H9 (cell line): ENCODE measurements around the gene UPF2. TPM values are rescaled to one million over a fixed set of nuclear protein-coding genes. Genes with fewer than 3 reads are reported as not detected.

Source experiments
- DNase-seq: peaks from one replicate; pipeline ENCODE4 v3.0.0-alpha.2; 2017
- H2AFZ ChIP-seq: one replicate; pipeline ENCODE4 v1.6.1; 2013; ENCODE audit warnings: mild to moderate bottlenecking, low read length, control low read depth, moderate library complexity
- H2AK5ac ChIP-seq: 2 replicates; pipeline ENCODE4 v1.6.1; 2013; ENCODE audit warnings: low read length, control low read depth, mixed read lengths; ENCODE audit not compliant: insufficient read length
- H2BK120ac ChIP-seq: one replicate; pipeline ENCODE4 v1.6.1; 2013; ENCODE audit warnings: low read depth, mild to moderate bottlenecking, low read length, control low read depth, inconsistent platforms; ENCODE audit not compliant: poor library complexity, severe bottlenecking
- H2BK12ac ChIP-seq: 2 replicates; pipeline ENCODE4 v1.6.1; 2013; ENCODE audit warnings: low read length, control low read depth, mixed read lengths, low read depth; ENCODE audit not compliant: insufficient read length
- H2BK15ac ChIP-seq: 2 replicates; pipeline ENCODE4 v1.6.1; 2013; ENCODE audit warnings: low read depth, low read length, control low read depth
- H2BK20ac ChIP-seq: one replicate; pipeline ENCODE4 v1.6.1; 2013; ENCODE audit warnings: low read depth, mild to moderate bottlenecking, low read length, control low read depth, inconsistent platforms; ENCODE audit not compliant: poor library complexity, severe bottlenecking
- H2BK5ac ChIP-seq: 2 replicates; pipeline ENCODE4 v1.6.1; 2013; ENCODE audit warnings: low read length, control low read depth, mixed read lengths; ENCODE audit not compliant: insufficient read length
- H3K14ac ChIP-seq: 2 replicates; pipeline ENCODE4 v1.6.1; 2013; ENCODE audit warnings: low read length, control low read depth; ENCODE audit not compliant: insufficient read depth
- H3K18ac ChIP-seq: 2 replicates; pipeline ENCODE4 v1.6.1; 2013; ENCODE audit warnings: low read depth, mild to moderate bottlenecking, mixed read lengths, low read length, control low read depth; ENCODE audit not compliant: insufficient read length
- H3K23ac ChIP-seq: 2 replicates; pipeline ENCODE4 v1.6.1; 2013; ENCODE audit warnings: low read length, control low read depth, mixed read lengths, low read depth; ENCODE audit not compliant: insufficient read length
- H3K23me2 ChIP-seq: 2 replicates; pipeline ENCODE4 v1.6.1; 2013; ENCODE audit warnings: low read depth, mild to moderate bottlenecking, mixed read lengths, low read length, control low read depth; ENCODE audit not compliant: insufficient read length, poor library complexity, severe bottlenecking
- H3K27ac ChIP-seq: 2 replicates; pipeline ENCODE4 v1.5.1; 2013; ENCODE audit warnings: low read length, control low read depth, mixed read lengths, low read depth; ENCODE audit not compliant: insufficient read length
- H3K27me3 ChIP-seq: 2 replicates; pipeline ENCODE4 v1.6.1; 2013; ENCODE audit warnings: low read length, control low read depth, inconsistent platforms; ENCODE audit not compliant: insufficient read depth
- H3K4ac ChIP-seq: 2 replicates; pipeline ENCODE4 v1.6.1; 2013; ENCODE audit warnings: low read depth, mild to moderate bottlenecking, control low read depth, inconsistent platforms, low read length, moderate library complexity
- H3K4me1 ChIP-seq: 2 replicates; pipeline ENCODE4 v1.6.1; 2013; ENCODE audit warnings: low read length, control low read depth, inconsistent platforms; ENCODE audit not compliant: insufficient read depth
- H3K4me2 ChIP-seq: 2 replicates; pipeline ENCODE4 v1.6.1; 2013; ENCODE audit warnings: low read length, control low read depth, mixed read lengths; ENCODE audit not compliant: insufficient read length, insufficient read depth
- H3K56ac ChIP-seq: 2 replicates; pipeline ENCODE4 v1.6.1; 2013; ENCODE audit warnings: low read depth, mild to moderate bottlenecking, mixed read lengths, low read length, control low read depth; ENCODE audit not compliant: insufficient read length
- H3K79me1 ChIP-seq: 2 replicates; pipeline ENCODE4 v1.6.1; 2013; ENCODE audit warnings: low read depth, mild to moderate bottlenecking, moderate library complexity, low read length, control low read depth, inconsistent platforms; ENCODE audit not compliant: insufficient read depth, poor library complexity, severe bottlenecking
- H3K79me2 ChIP-seq: 2 replicates; pipeline ENCODE4 v1.6.1; 2013; ENCODE audit warnings: low read length, control low read depth, inconsistent platforms; ENCODE audit not compliant: insufficient read depth
- H3K9ac ChIP-seq: 2 replicates; pipeline ENCODE4 v1.6.1; 2013; ENCODE audit warnings: low read length, control low read depth, mixed read lengths; ENCODE audit not compliant: insufficient read length; ENCODE audit errors: extremely low read depth
- H3K9me3 ChIP-seq: one replicate; pipeline ENCODE4 v1.6.1; 2013; ENCODE audit warnings: low read depth, low read length, inconsistent platforms; ENCODE audit not compliant: control insufficient read depth
- H3T11ph ChIP-seq: one replicate; pipeline ENCODE4 v1.6.1; 2013; ENCODE audit warnings: mild to moderate bottlenecking, low read length, control low read depth, inconsistent platforms
- H4K20me1 ChIP-seq: one replicate; pipeline ENCODE4 v1.6.1; 2013; ENCODE audit not compliant: control insufficient read depth, insufficient read length, insufficient read depth
- H4K5ac ChIP-seq: 2 replicates; pipeline ENCODE4 v1.6.1; 2013; ENCODE audit warnings: low read depth, mild to moderate bottlenecking, mixed read lengths, low read length, control low read depth; ENCODE audit not compliant: insufficient read length
- H4K8ac ChIP-seq: replicated peaks from 2 replicates; pipeline ENCODE4 v1.6.1; 2013; ENCODE audit warnings: low read length, control low read depth, mixed read lengths, low read depth; ENCODE audit not compliant: insufficient read length
- H4K91ac ChIP-seq: 2 replicates; pipeline ENCODE4 v1.6.1; 2013; ENCODE audit warnings: low read depth, mild to moderate bottlenecking, moderate library complexity, mixed read lengths, low read length, control low read depth; ENCODE audit not compliant: insufficient read length
- H3K27ac Mint-ChIP-seq, 3 experiments: 2 replicates in 2 of 3; 3 replicates in 1 of 3; pipeline ENCODE4 v1.8.0; 2020 to 2021; ENCODE audit warnings: mixed read lengths in 3 of 3, mild to moderate bottlenecking in 1 of 3, moderate library complexity in 1 of 3
- H3K27me3 Mint-ChIP-seq: 2 replicates; pipeline ENCODE4 v1.8.0; 2021; ENCODE audit warnings: low read depth, mild to moderate bottlenecking, moderate library complexity, mixed read lengths
- H3K36me3 Mint-ChIP-seq, 3 experiments: 2 replicates in 2 of 3; 3 replicates in 1 of 3; pipeline ENCODE4 v1.8.0; 2020 to 2021; ENCODE audit warnings: low read depth in 3 of 3, mixed read lengths in 3 of 3; ENCODE audit not compliant: insufficient read depth in 1 of 3
- H3K4me1 Mint-ChIP-seq, 2 experiments: 2 replicates each; pipeline ENCODE4 v1.8.0; 2020; ENCODE audit warnings: mixed read lengths in 2 of 2
- H3K4me3 Mint-ChIP-seq, 2 experiments: 2 replicates in 1 of 2; 3 replicates in 1 of 2; pipeline ENCODE4 v1.8.0; 2020 to 2021; ENCODE audit warnings: mild to moderate bottlenecking in 2 of 2, mixed read lengths in 2 of 2, moderate library complexity in 1 of 2
- H3K9me3 Mint-ChIP-seq, 2 experiments: 2 replicates in 1 of 2; 3 replicates in 1 of 2; pipeline ENCODE4 v1.8.0; 2020; ENCODE audit warnings: mild to moderate bottlenecking in 2 of 2, mixed read lengths in 2 of 2, moderate library complexity in 1 of 2
- WGBS: extraction: QIAGEN DNeasy Blood & Tissue Kit; methylation state at CpG from one replicate; pipeline ENCODE4 v1.1.7; 2013; ENCODE audit warnings: missing lambda C conversion rate, low lambda C conversion rate, mixed read lengths; ENCODE audit not compliant: insufficient read length; ENCODE audit errors: extremely low coverage; 5-methylcytosine and 5-hydroxymethylcytosine counted together
- total RNA-seq: library from RNA; stranded (reverse); gene quantifications from 2 replicates; pipeline ENCODE4 v1.2.1, GENCODE V29; 2021
- TF ChIP-seq, protein P1 (sequence below): fragments of 200-600 bp; sonication (generic); conservative IDR thresholded peaks from 3 replicates; pipeline ENCODE4 v1.8.0; 2021; ENCODE audit warnings: antibody characterized with exemption, mild to moderate bottlenecking

The UPF2 gene
- total RNA-seq, 1 experiment from 2014 or later = 34.1 TPM

DNA sequence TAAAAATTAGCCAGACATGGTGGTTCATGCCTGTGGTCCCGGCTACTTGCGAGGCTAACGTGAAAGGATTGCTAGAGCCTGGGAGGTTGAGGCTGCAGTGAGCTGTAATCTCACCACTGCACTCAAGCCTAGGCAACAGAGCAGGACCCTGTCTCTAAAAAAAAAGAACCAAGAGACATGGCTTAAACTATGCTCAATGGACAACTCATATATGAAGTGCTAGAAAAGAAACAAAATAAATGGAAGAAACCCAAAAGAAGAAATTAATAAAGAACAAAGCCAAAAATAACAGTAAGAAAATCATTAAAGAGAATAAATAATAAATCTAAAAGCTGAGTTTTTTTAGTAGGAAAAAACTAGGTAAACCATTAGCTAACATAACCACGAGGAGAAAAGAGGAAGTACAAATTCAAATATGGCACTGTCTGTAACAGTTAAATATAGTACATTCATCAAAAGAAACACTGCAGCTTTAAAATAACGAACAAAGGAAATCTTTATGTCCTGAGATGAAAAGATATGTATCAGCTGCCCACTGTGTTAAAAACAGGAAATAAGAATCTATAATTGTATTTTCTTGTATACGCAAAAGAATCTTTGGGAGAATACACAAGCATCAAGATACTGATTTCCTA is 48.7 kb downstream of the UPF2 start:
- Histone ChIP-seq H3K4me2 (no peak overlapping the region), H3K9ac (no peak overlapping the region), H3K4ac (no peak overlapping the region), H2BK15ac (no peak overlapping the region), H3K27ac (no peak overlapping the region), H3K9me3 (no peaks in the 10 kb centered on the region), H4K20me1 (no peaks in the 10 kb centered on the region), H4K91ac (no peak overlapping the region), H3K56ac (no peak overlapping the region), H4K8ac (no peak overlapping the region), H4K5ac (no peak overlapping the region), H3K23me2 (no peaks in the 10 kb centered on the region), H2BK5ac (no peak overlapping the region), H3K27me3 (no peaks in the 10 kb centered on the region), H2BK12ac (no peak overlapping the region), H3T11ph (no peak overlapping the region), H3K79me2 (no peaks in the 10 kb centered on the region), H3K79me1 (no peaks in the 10 kb centered on the region), H3K14ac (no peak overlapping the region), H2AK5ac (no peak overlapping the region), H2BK20ac (no peak overlapping the region), H3K23ac (no peak overlapping the region), H2BK120ac (no peak overlapping the region), H3K4me1 (no peaks in the 10 kb centered on the region), H2AFZ (no peak overlapping the region), H3K18ac (no peak overlapping the region)
- H3K4me3 Mint-ChIP-seq = no peak overlapping the region
- peaks cover 7 to 32% (median 21%) of the 10 kb centered on the region in 3 experiments; a peak in 6 of 7 replicates for H3K36me3 Mint-ChIP-seq
- TF ChIP-seq, protein P1, sequence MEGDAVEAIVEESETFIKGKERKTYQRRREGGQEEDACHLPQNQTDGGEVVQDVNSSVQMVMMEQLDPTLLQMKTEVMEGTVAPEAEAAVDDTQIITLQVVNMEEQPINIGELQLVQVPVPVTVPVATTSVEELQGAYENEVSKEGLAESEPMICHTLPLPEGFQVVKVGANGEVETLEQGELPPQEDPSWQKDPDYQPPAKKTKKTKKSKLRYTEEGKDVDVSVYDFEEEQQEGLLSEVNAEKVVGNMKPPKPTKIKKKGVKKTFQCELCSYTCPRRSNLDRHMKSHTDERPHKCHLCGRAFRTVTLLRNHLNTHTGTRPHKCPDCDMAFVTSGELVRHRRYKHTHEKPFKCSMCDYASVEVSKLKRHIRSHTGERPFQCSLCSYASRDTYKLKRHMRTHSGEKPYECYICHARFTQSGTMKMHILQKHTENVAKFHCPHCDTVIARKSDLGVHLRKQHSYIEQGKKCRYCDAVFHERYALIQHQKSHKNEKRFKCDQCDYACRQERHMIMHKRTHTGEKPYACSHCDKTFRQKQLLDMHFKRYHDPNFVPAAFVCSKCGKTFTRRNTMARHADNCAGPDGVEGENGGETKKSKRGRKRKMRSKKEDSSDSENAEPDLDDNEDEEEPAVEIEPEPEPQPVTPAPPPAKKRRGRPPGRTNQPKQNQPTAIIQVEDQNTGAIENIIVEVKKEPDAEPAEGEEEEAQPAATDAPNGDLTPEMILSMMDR = no peak
- no peak for DNase-seq
- H3K4me1 Mint-ChIP-seq = no peaks in the 10 kb centered on the region
- H3K27me3 Mint-ChIP-seq = no peaks in the 10 kb centered on the region
- no CpG with 5 or more reads among the region's 6 CpGs for WGBS
- no peaks in the 10 kb centered on the region for H3K9me3 Mint-ChIP-seq
- H3K27ac Mint-ChIP-seq = no peak overlapping the region
